GM15510 (cell line): ENCODE results near the gene HPGDS.

Experiments
- POLR2A ChIP-seq: IDR thresholded peaks from 3 replicates; pipeline ENCODE4 v1.6.1; 2011; ENCODE audit warnings: borderline replicate concordance; ENCODE audit not compliant: insufficient read length; ENCODE audit errors: extremely low read depth

Gene HPGDS

GRCh38 chr4:94342694-94343093 lies at the start of gene HPGDS:
Gene HPGDS, minus strand, starts transcription at chr4:94342836. Its CDS starts 8,207 bp downstream, at chr4:94334629.
- no peak for TF ChIP-seq POLR2A

- no peak for TF ChIP-seq POLR2A
These were observed 48.3 kb upstream of the HPGDS start for GRCh38 chr4:94390804-94391410.

GRCh38 chr4:94389595-94390267 lies 47.1 kb upstream of the HPGDS start:
- no peak for TF ChIP-seq POLR2A

- TF ChIP-seq POLR2A: no peak
These were observed 35.4 kb upstream of the HPGDS start for GRCh38 chr4:94378047-94378446.

GRCh38 chr4:94377294-94377693 lies 34.7 kb upstream of the HPGDS start:
- TF ChIP-seq POLR2A: no peak

- no peak for TF ChIP-seq POLR2A
These were observed 32.7 kb upstream of the HPGDS start for GRCh38 chr4:94375364-94375763.

GRCh38 chr4:94373752-94374151 lies 31.1 kb upstream of the HPGDS start:
- TF ChIP-seq POLR2A: no peak

GRCh38 chr4:94372991-94373390 lies 30.4 kb upstream of the HPGDS start:
- TF ChIP-seq POLR2A: no peak

GRCh38 chr4:94372228-94372978 lies 29.8 kb upstream of the HPGDS start:
- no peak for TF ChIP-seq POLR2A

- no peak for TF ChIP-seq POLR2A
These were observed 28.7 kb upstream of the HPGDS start for GRCh38 chr4:94371290-94371689.

GRCh38 chr4:94370533-94371254 lies 28.1 kb upstream of the HPGDS start:
- no peak for TF ChIP-seq POLR2A

- TF ChIP-seq POLR2A: no peak
These were observed 26.4 kb upstream of the HPGDS start for GRCh38 chr4:94369046-94369445.

- no peak for TF ChIP-seq POLR2A
These were observed 25.8 kb upstream of the HPGDS start for GRCh38 chr4:94368459-94368858.

- no peak for TF ChIP-seq POLR2A
These were observed 22.7 kb upstream of the HPGDS start for GRCh38 chr4:94365304-94365703.

- no peak for TF ChIP-seq POLR2A
These were observed 21.9 kb upstream of the HPGDS start for GRCh38 chr4:94364527-94364926.
